ENCODE results near the gene DAPK1.

- TF ChIP-seq, protein P1, sequence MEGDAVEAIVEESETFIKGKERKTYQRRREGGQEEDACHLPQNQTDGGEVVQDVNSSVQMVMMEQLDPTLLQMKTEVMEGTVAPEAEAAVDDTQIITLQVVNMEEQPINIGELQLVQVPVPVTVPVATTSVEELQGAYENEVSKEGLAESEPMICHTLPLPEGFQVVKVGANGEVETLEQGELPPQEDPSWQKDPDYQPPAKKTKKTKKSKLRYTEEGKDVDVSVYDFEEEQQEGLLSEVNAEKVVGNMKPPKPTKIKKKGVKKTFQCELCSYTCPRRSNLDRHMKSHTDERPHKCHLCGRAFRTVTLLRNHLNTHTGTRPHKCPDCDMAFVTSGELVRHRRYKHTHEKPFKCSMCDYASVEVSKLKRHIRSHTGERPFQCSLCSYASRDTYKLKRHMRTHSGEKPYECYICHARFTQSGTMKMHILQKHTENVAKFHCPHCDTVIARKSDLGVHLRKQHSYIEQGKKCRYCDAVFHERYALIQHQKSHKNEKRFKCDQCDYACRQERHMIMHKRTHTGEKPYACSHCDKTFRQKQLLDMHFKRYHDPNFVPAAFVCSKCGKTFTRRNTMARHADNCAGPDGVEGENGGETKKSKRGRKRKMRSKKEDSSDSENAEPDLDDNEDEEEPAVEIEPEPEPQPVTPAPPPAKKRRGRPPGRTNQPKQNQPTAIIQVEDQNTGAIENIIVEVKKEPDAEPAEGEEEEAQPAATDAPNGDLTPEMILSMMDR (IDR thresholded peaks at IDR 0.05): no peak
- TF ChIP-seq SMC3 (IDR thresholded peaks at IDR 0.05) (no peak), POLR2A (IDR thresholded peaks at IDR 0.05; ENCODE audit: low read length) (no peak), BHLHE40 (IDR thresholded peaks at IDR 0.05; ENCODE audit: low read depth, low read length) (no peak), ZFP36 (IDR thresholded peaks at IDR 0.05; ENCODE audit: borderline replicate concordance, partially characterized antibody) (no peak), RAD21 (conservative IDR thresholded peaks at IDR 0.05 in 1 of 2, IDR thresholded peaks at IDR 0.05 in 1 of 2) (no peak), BCL3 (IDR thresholded peaks at IDR 0.05) (no peak), RFX5 (IDR thresholded peaks at IDR 0.05) (no peak), MYC (IDR thresholded peaks at IDR 0.05; ENCODE audit: borderline replicate concordance, low read length) (no peak), EHMT2 (IDR thresholded peaks at IDR 0.05; ENCODE audit: low read depth) (no peak)
Observed at GRCh38 chr9:87527211-87527916, 29.7 kb downstream of the DAPK1 start.

Data from A549 (cell line).